BJ (cell line): ENCODE measurements around the gene NME9. TPM values are rescaled to one million over a fixed set of nuclear protein-coding genes. Genes with fewer than 3 reads are reported as not detected.

ENCODE experiments used
- CTCF ChIA-PET: fragments of 350-600 bp; formaldehyde crosslinking; extraction: SDS; loops from one replicate; lab custom pipeline; 2021; ENCODE audit warnings: antibody characterized with exemption, inconsistent platforms; lab: Yijun Ruan, JAX
- POLR2A ChIA-PET: fragments of 300-600 bp; sonication (Branson Sonifier 250); formaldehyde crosslinking; extraction: SDS; loops from one replicate; lab custom pipeline; 2021; ENCODE audit warnings: antibody characterized with exemption; lab: Charles Lee
- DNase-seq: peaks from one replicate; pipeline ENCODE4 v3.0.0-alpha.2; 2011; ENCODE audit warnings: low read depth
- H3K27me3 ChIP-seq: 2 replicates; pipeline ENCODE4 v1.6.0; 2011; ENCODE audit warnings: low read length; ENCODE audit not compliant: control insufficient read depth, insufficient read depth
- H3K36me3 ChIP-seq: 2 replicates; pipeline ENCODE4 v1.5.1; 2011; ENCODE audit warnings: low read length; ENCODE audit not compliant: control insufficient read depth, insufficient read depth
- H3K4me3 ChIP-seq: 2 replicates; pipeline ENCODE4 v1.5.1; 2011; ENCODE audit warnings: low read depth, mild to moderate bottlenecking, control low read depth, low read length
- CTCF ChIP-seq: IDR thresholded peaks from 2 replicates; pipeline ENCODE4 v1.5.1; 2011; ENCODE audit warnings: low read depth, mild to moderate bottlenecking, control low read depth, inconsistent platforms, low read length, moderate library complexity; ENCODE audit not compliant: insufficient read depth
- polyA plus RNA-seq: library from polyadenylated mRNA; depleted of rRNA; stranded (reverse); fragments of >200 nt; gene quantifications from 2 replicates; pipeline ENCODE4 v1.2.3, GENCODE V29; 2011

Gene NME9
- polyA plus RNA-seq, 1 experiment = not detected

- no peak for DNase-seq
- ChIA-PET CTCF (interaction anchor here (0.6 to 2.0 kb wide), 3 partner anchors 10 to 77 kb away, joined by 3 to 4 read pairs (median 3); no protein-coding TSS in a partner anchor), POLR2A (no interaction called here)
- no peak for TF ChIP-seq CTCF
- H3K27me3 ChIP-seq = no peaks in the 10 kb centered on the region
- H3K4me3 ChIP-seq = no peak overlapping the region
- peaks cover 5% of the 10 kb centered on the region for H3K36me3 ChIP-seq
Measured at GRCh38 chr3:138300647-138301046, 29.0 kb downstream of the NME9 start.

GRCh38 chr3:138297876-138298275 is 31.8 kb downstream of the NME9 start:
- H3K27me3 ChIP-seq = no peaks in the 10 kb centered on the region
- DNase-seq = no peak
- ChIA-PET CTCF (interaction anchor here (1.1 kb wide), 1 partner anchor 8 kb away, joined by 3 read pairs; no protein-coding TSS in a partner anchor), POLR2A (no interaction called here)
- H3K4me3 ChIP-seq = no peak overlapping the region
- H3K36me3 ChIP-seq = peaks cover 7% of the 10 kb centered on the region
- TF ChIP-seq CTCF = no peak

- H3K36me3 ChIP-seq = peaks cover 7% of the 10 kb centered on the region
- no peak for DNase-seq
- ChIA-PET POLR2A (no interaction called here), CTCF (interaction anchor here (1.1 kb wide), 1 partner anchor 8 kb away, joined by 3 read pairs; no protein-coding TSS in a partner anchor)
- no peaks in the 10 kb centered on the region for H3K27me3 ChIP-seq
- no peak for TF ChIP-seq CTCF
- no peak overlapping the region for H3K4me3 ChIP-seq
Measured at GRCh38 chr3:138297059-138297607, 32.5 kb downstream of the NME9 start.

- Histone ChIP-seq H3K27me3 (no peaks in the 10 kb centered on the region), H3K36me3 (peaks cover 7% of the 10 kb centered on the region), H3K4me3 (no peak overlapping the region)
- no peak for DNase-seq
- no peak for TF ChIP-seq CTCF
- ChIA-PET POLR2A (no interaction called here), CTCF (no interaction called here)
Measured at GRCh38 chr3:138296639-138297038, 33.0 kb downstream of the NME9 start.

- POLR2A ChIA-PET = no interaction called here
- no peaks in the 10 kb centered on the region for H3K27me3 ChIP-seq
- no peak for DNase-seq
- H3K4me3 ChIP-seq = no peak overlapping the region
- CTCF ChIA-PET = interaction anchor here (1.0 to 1.1 kb wide), 2 partner anchors 8 to 12 kb away, joined by 3 read pairs; no protein-coding TSS in a partner anchor
- H3K36me3 ChIP-seq = peaks cover 8% of the 10 kb centered on the region
- TF ChIP-seq CTCF = no peak
Measured at GRCh38 chr3:138289701-138290100, 40.0 kb downstream of the NME9 start.
